Suprapubic skin (tissue), 4 donors: ENCODE data around the gene EIPR1.

Experiments
- CTCF ChIP-seq, 2 donors: fragments of 200-600 bp in 1 of 2; fragments of 450-650 bp in 1 of 2; sonication (generic) in 1 of 2; IDR thresholded peaks; one replicate each; pipeline ENCODE4 v1.5.1; 2016 to 2019; ENCODE audit warnings: antibody characterized with exemption in 2 of 2, mild to moderate bottlenecking in 1 of 2, moderate library complexity in 1 of 2
- EP300 ChIP-seq: sonication (generic); formaldehyde crosslinking; IDR thresholded peaks from one replicate; pipeline ENCODE4 v1.6.1; 2017; ENCODE audit warnings: antibody characterized with exemption
- POLR2A ChIP-seq, 2 donors: fragments of 450-650 bp; IDR thresholded peaks; one replicate each; pipeline ENCODE4 v1.6.1; 2017; ENCODE audit warnings: antibody characterized with exemption in 2 of 2, mild to moderate bottlenecking in 2 of 2, moderate library complexity in 2 of 2
- POLR2AphosphoS5 ChIP-seq, 3 donors: sonication (generic); formaldehyde crosslinking; IDR thresholded peaks; one replicate each; pipeline ENCODE4 v1.6.1; 2017; ENCODE audit warnings: antibody characterized with exemption in 3 of 3

- TF ChIP-seq POLR2AphosphoS5 (IDR thresholded peaks at IDR 0.05) (no peak), CTCF (IDR thresholded peaks at IDR 0.05) (no peak), POLR2A (IDR thresholded peaks at IDR 0.05) (no peak), EP300 (no peak)
Measured at GRCh38 chr2:3422161-3422779, 44.7 kb upstream of the EIPR1 start.
